Measurements from ENCODE around the gene CSF3R.

The CSF3R gene

GRCh38 chr1:36475910-36476604 is 6.7 kb downstream of the CSF3R start:
- FAIRE-seq, result no peak
- no peak for DNase-seq (ENCODE audit: insufficient read length, low spot score)
- no peak for TF ChIP-seq SPI1 (IDR thresholded peaks at IDR 0.05; ENCODE audit: low read depth, low read length)
- TF ChIP-seq POLR2A (IDR thresholded peaks at IDR 0.05; ENCODE audit: low read depth, low read length), result no peak

- no peak for TF ChIP-seq POLR2AphosphoS5 (IDR thresholded peaks at IDR 0.05; ENCODE audit: low read depth, low read length)
- no peak for TF ChIP-seq PAX5 (IDR thresholded peaks at IDR 0.05; ENCODE audit: insufficient read depth, low read length, severe bottlenecking)
- no peak for TF ChIP-seq POLR2A (IDR thresholded peaks at IDR 0.05; ENCODE audit: low read depth, low read length)
- TF ChIP-seq TAF1 (IDR thresholded peaks at IDR 0.05; ENCODE audit: low read depth, low read length), result no peak
- no peak for TF ChIP-seq POU2F2 (IDR thresholded peaks at IDR 0.05; ENCODE audit: low read depth, low read length)
- TF ChIP-seq SPI1 (IDR thresholded peaks at IDR 0.05; ENCODE audit: low read depth, low read length), result no peak
- FAIRE-seq (no peak), DNase-seq (ENCODE audit: insufficient read length, low spot score) (no peak)
These were observed 7.4 kb downstream of the CSF3R start for GRCh38 chr1:36475341-36475740.

GRCh38 chr1:36472656-36473055 is 10.1 kb downstream of the CSF3R start:
- FAIRE-seq (no peak), DNase-seq (ENCODE audit: insufficient read length, low spot score) (no peak)
- TF ChIP-seq TAF1 (IDR thresholded peaks at IDR 0.05; ENCODE audit: low read depth, low read length), result no peak

DNA sequence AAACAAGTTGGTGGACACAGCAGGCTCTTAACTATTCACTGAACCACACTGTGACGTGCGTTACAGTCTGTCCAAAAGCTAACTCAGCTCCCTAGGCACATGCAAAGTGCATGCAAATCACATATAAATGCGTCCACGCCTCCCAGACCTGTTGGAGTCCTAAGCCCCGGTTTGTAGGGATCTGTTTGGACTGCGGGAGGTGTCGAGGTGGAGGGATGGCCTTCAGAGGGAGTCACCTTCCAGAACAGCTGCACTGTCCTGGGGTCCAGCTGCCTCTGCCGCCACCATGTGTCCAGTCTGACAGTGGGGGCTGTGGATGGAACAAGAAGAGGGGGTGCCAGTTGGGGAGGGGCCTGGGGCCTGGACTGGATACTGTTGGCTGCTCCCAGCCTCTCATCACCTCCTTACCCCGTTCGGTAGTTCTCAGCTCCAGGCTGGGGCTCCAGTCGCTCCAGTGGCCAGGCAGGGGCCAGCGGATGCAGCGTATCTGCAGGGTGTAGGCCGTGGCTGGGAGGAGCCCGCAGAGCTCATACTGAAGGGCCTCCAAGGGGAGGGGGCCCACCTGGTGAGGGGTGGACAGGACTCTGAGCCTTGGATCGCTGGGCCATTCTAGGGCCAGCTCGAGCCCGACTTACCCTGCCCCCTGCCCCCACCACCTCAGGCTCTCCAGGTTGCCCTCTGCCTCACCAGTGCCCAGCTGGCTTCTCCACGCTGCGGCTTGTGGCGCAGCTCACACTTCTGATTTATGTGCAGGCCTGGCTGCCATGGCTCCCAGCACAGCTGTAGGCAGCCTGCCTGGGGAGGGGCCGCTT is 10.7 kb downstream of the CSF3R start:
- TF ChIP-seq POLR2A (IDR thresholded peaks at IDR 0.05; ENCODE audit: low read depth, low read length) (no peak), PAX5 (IDR thresholded peaks at IDR 0.05; ENCODE audit: insufficient read depth, low read length, severe bottlenecking) (no peak), POLR2AphosphoS5 (IDR thresholded peaks at IDR 0.05; ENCODE audit: low read depth, low read length) (no peak), TAF1 (IDR thresholded peaks at IDR 0.05; ENCODE audit: low read depth, low read length) (no peak), POU2F2 (IDR thresholded peaks at IDR 0.05; ENCODE audit: low read depth, low read length) (no peak), SPI1 (IDR thresholded peaks at IDR 0.05; ENCODE audit: low read depth, low read length) (no peak)
- no peak for DNase-seq (ENCODE audit: insufficient read length, low spot score)
- FAIRE-seq, result no peak

GRCh38 chr1:36469163-36469562 is 13.6 kb downstream of the CSF3R start:
- DNase-seq (ENCODE audit: insufficient read length, low spot score) (no peak), FAIRE-seq (no peak)
- TF ChIP-seq POLR2A (IDR thresholded peaks at IDR 0.05; ENCODE audit: low read depth, low read length) (no peak), TAF1 (IDR thresholded peaks at IDR 0.05; ENCODE audit: low read depth, low read length) (no peak)

DNA sequence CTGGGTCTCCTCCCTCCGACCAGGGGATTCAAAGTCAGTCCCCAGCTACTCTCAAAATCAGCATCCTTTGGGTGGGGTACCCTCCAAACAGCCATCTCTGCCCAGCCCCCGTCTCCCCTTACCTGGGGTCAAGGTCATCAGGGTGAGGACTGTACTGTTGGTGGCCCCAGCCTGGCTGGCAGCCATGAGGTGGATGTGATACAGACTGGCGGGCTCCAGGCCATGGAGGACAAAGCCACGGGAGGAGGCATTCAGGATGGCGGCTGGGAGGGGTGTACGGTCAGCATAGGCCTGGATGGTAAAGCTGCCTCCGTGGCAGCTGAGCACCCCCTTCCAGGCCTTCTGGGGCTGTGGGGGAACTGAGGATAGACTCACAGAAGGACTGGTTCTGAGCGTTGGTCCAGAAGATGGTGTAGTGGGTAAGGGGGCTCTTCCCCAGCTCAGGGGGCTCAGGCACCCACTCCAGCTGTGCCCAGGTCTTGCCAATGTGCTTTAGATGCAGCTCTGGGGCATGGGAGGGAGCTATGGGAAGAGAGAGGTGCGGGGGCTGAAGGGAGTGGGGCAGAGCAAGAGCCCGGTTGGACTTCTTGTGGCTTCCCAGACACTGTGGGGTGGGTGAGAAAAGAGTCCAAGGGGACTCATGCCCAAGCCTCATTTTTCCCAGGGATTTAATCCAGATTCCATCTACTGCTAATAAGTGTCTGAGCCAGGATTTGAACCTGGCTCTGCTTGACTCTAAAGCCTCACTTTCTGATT is 14.8 kb downstream of the CSF3R start:
- FAIRE-seq (no peak), DNase-seq (ENCODE audit: insufficient read length, low spot score) (no peak)

DNA sequence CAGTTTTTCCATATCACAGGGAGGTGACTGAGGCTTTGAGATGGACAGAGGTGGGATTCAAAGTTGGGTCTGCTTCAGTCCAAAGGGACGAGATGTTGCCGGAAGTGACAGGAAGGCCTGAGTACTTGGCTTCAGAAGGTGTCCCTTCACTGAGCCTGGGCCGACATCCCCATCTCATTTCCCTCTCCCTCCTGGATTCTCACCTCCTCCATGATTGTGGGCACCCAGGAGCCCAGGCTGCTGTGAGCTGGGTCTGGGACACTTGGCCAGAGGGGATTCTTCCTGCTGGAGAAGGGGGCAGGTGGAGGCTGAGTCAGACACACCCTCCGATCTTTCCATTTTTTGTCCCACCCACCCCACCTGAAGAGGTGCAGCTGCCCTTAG is 15.7 kb downstream of the CSF3R start:
- FAIRE-seq, result no peak
- DNase-seq (ENCODE audit: insufficient read length, low spot score), result no peak
- TF ChIP-seq SPI1 (IDR thresholded peaks at IDR 0.05; ENCODE audit: low read depth, low read length) (no peak), POU2F2 (IDR thresholded peaks at IDR 0.05; ENCODE audit: low read depth, low read length) (no peak), TAF1 (IDR thresholded peaks at IDR 0.05; ENCODE audit: low read depth, low read length) (no peak), POLR2A (IDR thresholded peaks at IDR 0.05; ENCODE audit: low read depth, low read length) (no peak), POLR2AphosphoS5 (IDR thresholded peaks at IDR 0.05; ENCODE audit: low read depth, low read length) (no peak), PAX5 (IDR thresholded peaks at IDR 0.05; ENCODE audit: insufficient read depth, low read length, severe bottlenecking) (no peak)

More for the DNA sequence above, 14.8 kb downstream of the CSF3R start:
- TF ChIP-seq POLR2AphosphoS5 (IDR thresholded peaks at IDR 0.05; ENCODE audit: low read depth, low read length) (no peak), PAX5 (IDR thresholded peaks at IDR 0.05; ENCODE audit: insufficient read depth, low read length, severe bottlenecking) (no peak), POLR2A (IDR thresholded peaks at IDR 0.05; ENCODE audit: low read depth, low read length) (no peak), POU2F2 (IDR thresholded peaks at IDR 0.05; ENCODE audit: low read depth, low read length) (no peak), SPI1 (IDR thresholded peaks at IDR 0.05; ENCODE audit: low read depth, low read length) (no peak)

DNA sequence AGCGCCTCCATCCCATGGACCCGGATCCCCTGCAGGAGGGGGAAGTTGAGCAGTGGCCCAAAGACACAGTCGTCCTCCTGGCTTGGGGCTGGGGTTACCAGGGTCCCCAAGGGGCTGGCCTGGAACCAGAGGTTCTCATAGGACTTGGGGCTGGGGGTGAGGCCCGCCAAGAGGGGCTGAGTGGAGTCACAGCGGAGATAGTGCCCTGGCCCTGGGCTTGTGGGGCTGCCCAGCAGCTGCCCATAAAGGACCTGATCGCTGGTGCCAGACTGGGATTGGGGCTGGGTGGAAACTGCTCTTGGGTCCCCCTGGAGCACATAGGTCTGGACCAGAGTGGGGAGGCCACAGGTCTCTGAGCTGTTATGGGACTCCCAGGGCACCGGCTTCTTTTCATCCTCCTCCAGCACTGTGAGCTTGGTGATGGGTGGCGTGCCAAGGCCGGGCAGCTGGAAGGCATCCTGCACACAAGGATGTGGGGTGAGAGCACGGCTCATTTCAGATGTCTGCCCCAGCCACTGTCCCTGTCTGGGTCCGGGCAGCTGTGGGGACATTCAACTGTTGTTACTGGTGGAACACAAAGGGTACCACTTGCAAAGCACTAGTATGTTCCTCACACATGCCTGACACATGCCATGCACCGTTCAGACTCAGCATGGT is 16.2 kb downstream of the CSF3R start:
- FAIRE-seq (no peak), DNase-seq (ENCODE audit: insufficient read length, low spot score) (no peak)
- TF ChIP-seq POU2F2 (IDR thresholded peaks at IDR 0.05; ENCODE audit: low read depth, low read length) (no peak), SPI1 (IDR thresholded peaks at IDR 0.05; ENCODE audit: low read depth, low read length) (no peak)

GRCh38 chr1:36465731-36466369 is 16.9 kb downstream of the CSF3R start:
- no peak for FAIRE-seq
- TF ChIP-seq SPI1 (IDR thresholded peaks at IDR 0.05; ENCODE audit: low read depth, low read length), result no peak
- TF ChIP-seq POLR2AphosphoS5 (IDR thresholded peaks at IDR 0.05; ENCODE audit: low read depth, low read length), result no peak
- no peak for TF ChIP-seq POLR2A (IDR thresholded peaks at IDR 0.05; ENCODE audit: low read depth, low read length)
- no peak for TF ChIP-seq PAX5 (IDR thresholded peaks at IDR 0.05; ENCODE audit: insufficient read depth, low read length, severe bottlenecking)
- TF ChIP-seq POU2F2 (IDR thresholded peaks at IDR 0.05; ENCODE audit: low read depth, low read length), result no peak
- TF ChIP-seq TAF1 (IDR thresholded peaks at IDR 0.05; ENCODE audit: low read depth, low read length), result no peak
- DNase-seq (ENCODE audit: insufficient read length, low spot score), result no peak
